ENCODE data around the gene IRF8.

IRF8 gene

DNA sequence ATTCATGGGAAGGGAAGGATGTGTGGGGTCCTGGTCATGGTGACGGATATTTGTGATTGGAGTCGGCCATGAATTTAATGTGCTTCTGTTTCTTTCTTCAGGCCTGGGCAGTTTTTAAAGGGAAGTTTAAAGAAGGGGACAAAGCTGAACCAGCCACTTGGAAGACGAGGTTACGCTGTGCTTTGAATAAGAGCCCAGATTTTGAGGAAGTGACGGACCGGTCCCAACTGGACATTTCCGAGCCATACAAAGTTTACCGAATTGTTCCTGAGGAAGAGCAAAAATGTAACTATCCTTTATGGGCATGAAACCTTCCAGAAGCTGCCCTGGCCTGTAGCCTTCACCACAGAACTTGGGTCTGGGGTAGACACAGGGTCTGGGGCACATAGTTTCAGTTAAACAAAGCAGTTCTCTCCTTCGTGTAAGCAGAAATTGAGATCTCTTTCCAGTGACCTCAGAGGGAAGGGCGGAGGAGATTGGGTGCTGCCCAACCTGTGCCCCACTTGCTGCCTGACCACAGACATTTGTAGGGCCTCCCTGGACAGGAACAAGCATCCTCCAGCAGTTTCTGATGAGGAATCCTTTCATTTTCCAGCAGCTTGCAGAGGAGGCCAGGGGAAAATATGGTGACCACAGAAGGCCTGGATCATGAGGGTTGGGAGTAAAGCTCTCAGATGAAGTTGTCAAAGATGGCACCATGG, 10.1 kb downstream of the IRF8 start:
- DNase-seq (ENCODE audit: low read depth, low spot score) = no peak

DNA sequence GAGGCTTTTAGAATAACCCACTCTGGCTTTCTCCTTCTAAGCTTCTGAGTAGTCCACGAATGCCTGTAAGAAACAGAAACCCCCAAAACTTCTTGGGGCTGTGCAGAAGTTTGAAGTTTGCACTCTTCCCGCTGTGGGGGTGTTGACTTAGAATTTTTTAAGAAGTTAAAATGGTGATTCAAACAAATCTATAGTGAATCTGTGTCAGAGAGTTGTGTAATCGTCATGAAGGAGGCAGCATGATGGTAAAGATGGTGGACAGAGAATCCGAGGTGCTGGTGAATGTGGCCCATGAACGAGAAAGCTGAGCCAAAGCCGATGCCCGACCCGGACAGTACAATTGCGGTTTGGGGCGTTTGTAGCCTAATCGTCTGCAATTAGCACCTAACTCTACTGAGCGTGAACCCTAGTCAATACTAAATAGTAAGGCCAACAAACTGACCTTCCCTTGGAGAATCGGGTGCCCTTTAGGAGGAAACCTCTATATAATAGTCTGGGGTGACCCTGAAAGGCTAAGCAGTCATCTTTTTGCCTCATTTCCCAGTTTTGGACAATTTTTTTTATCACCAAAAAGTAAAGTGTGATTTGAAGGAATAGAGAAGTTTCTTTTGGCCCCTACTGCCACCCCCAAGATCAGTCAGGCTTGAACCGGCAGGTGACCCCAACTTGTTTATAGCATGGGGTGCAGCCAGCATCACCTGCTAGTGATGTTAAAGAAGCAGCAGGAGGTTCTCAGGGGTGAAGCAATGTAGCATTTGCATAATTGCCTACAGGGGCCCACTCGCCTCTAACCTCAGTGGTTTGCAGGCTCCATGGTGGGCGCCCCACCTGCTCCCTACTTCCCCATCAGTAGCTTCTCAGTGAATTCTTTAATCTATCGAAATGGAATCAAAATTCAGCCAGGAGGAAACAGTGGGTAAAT, 11.2 kb downstream of the IRF8 start:
- no peak overlapping the region for H3K4me3 ChIP-seq (ENCODE audit: low read length)
- no peak for DNase-seq (ENCODE audit: low read depth, low spot score)

More for the DNA sequence above, 10.1 kb downstream of the IRF8 start:
- H3K4me3 ChIP-seq (ENCODE audit: low read length) = no peak overlapping the region

DNA sequence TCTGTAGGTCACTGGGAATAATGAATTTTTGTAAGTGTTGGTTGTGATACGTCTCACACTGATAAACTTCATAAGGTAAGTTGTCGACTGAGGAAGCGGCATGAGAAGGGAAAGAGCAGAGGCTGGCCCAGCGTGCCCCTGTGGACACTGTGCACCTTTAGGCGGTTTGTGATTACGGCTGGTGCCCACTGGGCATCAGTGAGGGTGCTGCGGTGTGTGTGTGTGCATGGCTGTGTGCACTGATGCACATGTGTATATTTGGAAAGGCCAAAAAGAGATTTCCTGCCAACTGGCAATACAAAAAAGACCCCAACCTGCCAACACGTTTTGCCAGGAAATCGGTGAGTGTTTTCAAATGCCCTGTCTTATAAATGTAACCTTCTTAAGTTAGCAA, 11.9 kb downstream of the IRF8 start:
- no peak for DNase-seq (ENCODE audit: low read depth, low spot score)
- H3K4me3 ChIP-seq (ENCODE audit: low read length) = no peak overlapping the region

DNA sequence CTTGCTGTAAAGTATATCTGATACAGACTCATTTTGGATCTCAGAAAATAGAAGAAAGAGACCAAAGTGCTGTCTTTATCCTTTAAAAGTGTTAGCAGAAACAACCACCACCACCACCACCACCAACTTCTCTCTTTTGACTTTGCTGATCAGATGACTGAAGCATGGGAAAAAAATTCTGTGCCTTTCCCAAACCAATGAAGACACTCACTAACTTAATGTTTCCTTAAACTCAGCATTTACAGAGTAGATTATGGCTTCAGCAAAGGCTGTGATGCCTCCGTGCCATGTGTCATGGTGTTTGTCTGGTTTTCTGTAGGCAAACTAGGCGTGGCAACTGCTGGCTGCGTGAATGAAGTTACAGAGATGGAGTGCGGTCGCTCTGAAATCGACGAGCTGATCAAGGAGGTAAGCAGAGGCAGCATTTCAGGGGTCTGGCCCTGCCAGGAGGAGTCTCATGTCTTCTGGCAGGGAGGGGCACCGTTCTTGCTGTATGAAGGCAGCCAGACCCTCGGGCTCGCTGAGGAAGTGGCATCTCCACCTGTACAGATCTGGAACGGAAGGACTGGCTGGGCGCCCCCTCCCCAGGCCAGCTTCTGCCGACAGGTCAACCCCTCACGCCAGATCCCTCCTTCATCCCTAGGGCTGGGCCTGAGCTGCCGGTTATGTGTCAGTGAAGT, 12.4 kb downstream of the IRF8 start:
- no peak overlapping the region for H3K4me3 ChIP-seq (ENCODE audit: low read length)

DNA sequence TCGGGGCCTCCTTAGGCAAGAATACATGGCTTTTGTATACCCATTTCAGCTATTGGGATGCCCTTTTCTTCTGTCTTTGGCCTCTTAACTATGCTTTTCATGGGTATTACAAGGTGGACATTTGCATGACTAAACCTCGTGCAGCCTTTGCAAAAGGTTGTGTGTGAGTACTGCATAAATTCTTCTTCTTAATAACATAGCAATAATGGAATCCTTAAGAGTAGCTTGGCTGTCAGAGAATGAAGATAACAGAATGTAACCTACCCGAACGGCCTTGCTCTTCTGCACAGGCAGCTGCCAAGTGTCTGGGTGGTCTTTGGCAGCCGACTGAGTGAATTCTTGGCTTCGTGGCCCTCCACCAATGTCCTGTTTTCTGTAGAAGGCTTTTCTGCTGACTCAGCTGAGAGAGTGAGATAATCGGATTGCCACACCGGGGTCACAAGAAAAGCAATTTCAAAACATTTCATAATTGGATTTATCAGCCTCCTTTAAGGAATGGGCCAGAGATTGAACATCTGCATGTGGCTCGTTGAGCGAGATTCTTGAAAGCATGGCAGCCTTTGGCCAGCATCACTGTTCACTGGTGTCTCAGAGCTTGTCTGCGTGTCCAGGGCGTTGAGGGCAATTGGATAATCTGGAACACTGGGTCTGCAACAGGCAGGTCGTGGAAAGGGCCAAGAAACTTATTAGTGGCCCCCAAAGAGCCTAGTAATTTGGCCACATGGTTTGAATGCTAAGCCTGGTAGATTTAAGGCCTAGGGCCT, 13.4 kb downstream of the IRF8 start:
- H3K4me3 ChIP-seq (ENCODE audit: low read length) = no peak overlapping the region
- no peak for DNase-seq (ENCODE audit: low read depth, low spot score)

More for the DNA sequence above, 12.4 kb downstream of the IRF8 start:
- DNase-seq (ENCODE audit: low read depth, low spot score) = no peak

DNA sequence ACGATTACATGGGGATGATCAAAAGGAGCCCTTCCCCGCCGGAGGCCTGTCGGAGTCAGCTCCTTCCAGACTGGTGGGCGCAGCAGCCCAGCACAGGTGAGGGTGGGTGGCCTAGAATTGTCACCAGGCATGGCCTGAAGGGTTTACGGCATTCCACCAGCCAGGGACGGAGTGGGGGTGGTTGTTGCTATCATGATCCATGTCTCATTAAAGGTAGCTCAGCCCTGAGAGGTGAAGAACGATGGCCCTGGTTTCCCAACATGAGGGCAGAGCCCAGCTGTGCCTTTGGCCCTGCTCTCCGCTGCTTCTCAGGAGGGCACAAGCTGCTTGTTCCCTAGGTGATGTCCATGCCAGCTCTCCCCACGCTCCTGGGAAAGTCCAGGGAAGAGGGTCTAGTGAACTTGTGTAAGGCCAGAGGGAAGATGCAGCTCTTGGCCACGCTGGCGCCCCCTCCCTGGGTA, 14.2 kb downstream of the IRF8 start:
- no peak for DNase-seq (ENCODE audit: low read depth, low spot score)

DNA sequence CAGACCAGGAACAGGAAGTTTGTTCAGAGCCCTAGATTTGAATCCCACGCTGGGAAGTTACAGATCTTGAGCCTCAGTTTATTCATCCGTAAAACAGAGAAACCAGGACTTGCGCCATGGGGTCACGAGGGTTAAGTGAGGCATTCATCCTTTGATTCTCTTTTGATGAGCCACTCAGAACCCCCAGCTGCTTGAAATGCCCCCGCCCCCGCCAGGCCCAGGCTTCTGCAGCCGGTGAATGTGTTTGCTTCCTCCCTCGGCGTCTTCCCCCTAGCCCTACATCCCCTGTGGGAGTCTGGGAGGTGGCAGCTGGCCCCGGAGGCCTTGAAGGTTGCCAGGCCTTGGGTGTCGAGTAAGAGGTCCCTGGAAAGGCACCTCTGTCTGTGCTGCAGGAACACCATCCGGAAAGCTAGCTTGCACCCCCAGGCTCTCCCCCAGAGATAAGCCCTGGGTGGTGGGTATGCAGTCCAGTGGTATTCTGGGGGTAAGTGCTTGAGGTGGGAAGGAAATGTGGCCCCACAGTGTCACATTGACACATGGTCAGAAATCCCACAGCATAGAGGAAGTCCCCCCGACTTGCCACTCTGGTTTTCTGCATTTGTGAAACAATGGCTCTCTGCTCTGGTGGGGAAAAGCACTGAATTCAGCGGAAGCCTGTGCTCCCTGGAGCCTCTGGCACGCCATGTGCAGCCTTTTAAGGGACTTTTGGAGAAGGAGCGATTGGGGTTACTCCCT, 14.9 kb downstream of the IRF8 start:
- DNase-seq (ENCODE audit: low read depth, low spot score) = no peak
- no peak overlapping the region for H3K4me3 ChIP-seq (ENCODE audit: low read length)

More for the DNA sequence above, 14.2 kb downstream of the IRF8 start:
- no peak overlapping the region for H3K4me3 ChIP-seq (ENCODE audit: low read length)

DNA sequence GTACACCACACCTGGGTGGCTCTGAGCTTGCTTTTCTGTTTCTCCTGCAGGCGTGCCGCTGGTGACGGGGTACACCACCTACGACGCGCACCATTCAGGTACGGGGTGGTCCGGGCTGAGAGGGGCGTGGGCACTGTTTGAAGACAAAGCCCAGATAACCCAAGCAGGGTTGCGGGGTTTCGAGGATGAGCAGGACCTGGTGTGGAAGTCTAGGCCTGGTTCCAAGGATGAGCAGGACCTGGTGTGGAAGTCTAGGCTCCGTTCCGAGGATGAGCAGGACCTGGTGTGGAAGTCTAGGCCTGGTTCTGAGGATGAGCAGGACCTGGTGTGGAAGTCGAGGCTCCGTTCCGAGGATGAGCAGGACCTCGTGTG, 15.4 kb downstream of the IRF8 start:
- DNase-seq (ENCODE audit: low read depth, low spot score) = no peak
- H3K4me3 ChIP-seq (ENCODE audit: low read length) = no peak overlapping the region

DNA sequence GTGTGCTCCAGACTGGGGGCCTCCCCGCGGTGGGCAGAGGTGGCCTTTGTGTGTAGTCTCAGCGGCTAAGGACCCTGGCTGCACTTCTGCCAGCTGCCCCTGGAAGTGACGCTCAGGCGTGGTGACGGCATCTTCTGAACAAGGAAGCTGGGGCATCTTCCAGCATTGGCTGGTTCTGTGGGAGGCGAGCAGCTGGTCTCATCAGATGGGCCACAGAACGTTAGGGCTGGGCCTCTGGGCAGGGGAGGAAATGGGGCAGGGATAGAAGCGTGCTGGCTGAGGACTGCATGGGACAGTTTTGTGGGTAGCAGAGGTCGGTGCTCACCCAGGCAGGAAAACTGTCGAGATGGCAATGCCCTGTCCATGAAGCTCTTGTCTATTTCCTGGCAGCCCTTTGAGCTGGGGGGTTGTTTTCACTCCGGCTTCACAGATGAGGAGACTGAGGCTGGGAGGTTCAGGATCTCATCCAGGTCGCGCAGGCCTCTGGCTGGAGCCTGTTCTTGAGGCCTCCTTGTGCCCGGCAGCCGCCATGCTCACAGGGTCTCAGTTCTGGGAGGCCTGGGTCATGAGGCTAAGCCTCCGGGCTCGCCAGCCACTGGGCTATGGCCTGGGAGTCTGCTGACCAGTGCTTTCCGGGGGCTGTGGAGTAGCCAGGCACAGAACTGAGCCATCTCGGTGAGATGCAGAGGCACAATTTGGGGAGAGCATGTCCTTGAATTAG, 16.3 kb downstream of the IRF8 start:
- no peak for DNase-seq (ENCODE audit: low read depth, low spot score)
- no peak overlapping the region for H3K4me3 ChIP-seq (ENCODE audit: low read length)

DNA sequence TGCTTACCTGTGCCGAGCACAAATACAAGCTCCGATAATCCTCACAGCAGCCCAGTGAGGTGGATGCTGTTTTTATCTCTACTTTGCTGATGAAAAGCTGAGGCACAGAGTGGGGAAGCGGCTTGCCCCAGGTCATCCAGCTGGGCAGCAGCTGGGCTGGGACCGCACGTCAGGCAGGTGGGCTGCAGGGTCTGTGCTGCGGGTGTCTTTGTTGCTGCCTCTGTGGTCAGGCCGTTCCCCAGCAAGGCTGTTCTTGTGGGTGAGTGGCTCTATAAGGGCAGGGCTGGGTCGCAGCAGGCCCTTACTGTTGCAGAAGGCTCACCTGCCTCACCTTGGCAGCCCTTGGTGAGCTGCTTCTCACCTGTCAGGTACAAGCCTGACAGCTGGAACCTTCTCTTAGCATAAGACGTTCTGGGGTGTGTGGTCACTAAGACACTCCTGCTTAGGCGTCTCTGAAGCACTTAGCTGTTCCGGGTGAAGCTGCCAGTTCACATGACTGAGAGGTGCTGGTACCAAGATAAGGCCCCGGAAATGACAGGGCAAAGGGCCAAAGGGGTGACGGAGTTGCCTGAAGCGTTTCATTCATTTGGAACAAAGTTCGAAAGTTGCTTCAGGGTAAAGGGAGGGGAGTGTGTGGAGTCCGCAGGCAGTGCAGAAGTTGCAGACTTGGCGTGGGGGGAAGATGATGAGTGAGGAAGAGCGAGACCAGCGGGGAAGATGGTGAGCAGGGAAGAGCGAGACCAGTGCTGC, 17.4 kb downstream of the IRF8 start:
- DNase-seq (ENCODE audit: low read depth, low spot score) = no peak
- H3K4me3 ChIP-seq (ENCODE audit: low read length) = no peak overlapping the region

DNA sequence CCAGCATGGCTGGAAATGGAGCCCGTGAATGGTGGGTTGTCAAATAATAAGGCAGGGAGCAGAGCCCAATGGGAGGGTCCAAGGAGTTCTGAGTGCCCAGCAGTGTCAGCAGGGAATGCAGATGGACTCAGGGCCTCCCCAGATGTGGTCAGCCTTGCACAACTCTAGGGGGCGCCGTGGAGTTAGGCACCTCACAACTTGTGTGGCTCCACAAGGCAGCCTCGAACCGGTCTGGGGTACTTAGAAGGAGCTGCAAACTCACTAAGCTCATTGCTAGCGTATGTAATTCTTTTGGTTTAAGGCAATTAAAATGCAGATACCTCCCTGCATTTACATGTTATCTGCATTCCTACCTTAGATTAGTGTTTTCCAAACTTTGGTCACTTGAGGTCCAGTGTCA, 18.1 kb downstream of the IRF8 start:
- DNase-seq (ENCODE audit: low read depth, low spot score) = no peak
- no peak overlapping the region for H3K4me3 ChIP-seq (ENCODE audit: low read length)

DNA sequence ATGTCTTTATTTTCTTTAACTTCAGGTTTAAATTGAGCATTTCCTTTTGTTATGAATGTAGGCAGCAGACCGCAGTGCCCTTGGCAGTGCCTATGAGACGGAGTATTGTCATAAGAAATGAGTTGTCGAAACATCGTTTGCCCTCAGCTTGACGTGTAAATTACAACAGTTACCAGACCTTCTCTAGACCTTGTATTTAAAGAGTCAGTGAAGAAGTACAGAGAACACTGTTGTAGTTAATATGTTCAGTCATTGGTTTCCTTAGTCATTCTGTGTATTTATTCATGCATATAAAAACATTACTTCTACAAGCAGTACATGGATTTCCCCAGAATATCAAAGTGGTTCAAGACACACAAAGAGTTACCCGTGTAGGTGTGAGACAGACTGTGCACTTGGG, 19.0 kb downstream of the IRF8 start:
- no peak for DNase-seq (ENCODE audit: low read depth, low spot score)

DNA sequence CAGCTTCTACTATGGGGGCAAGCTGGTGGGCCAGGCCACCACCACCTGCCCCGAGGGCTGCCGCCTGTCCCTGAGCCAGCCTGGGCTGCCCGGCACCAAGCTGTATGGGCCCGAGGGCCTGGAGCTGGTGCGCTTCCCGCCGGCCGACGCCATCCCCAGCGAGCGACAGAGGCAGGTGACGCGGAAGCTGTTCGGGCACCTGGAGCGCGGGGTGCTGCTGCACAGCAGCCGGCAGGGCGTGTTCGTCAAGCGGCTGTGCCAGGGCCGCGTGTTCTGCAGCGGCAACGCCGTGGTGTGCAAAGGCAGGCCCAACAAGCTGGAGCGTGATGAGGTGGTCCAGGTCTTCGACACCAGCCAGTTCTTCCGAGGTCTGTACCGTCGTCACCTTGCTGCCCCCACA, 19.5 kb downstream of the IRF8 start:
- no peak for DNase-seq (ENCODE audit: low read depth, low spot score)
- H3K4me3 ChIP-seq (ENCODE audit: low read length) = no peak overlapping the region

More for the DNA sequence above, 19.0 kb downstream of the IRF8 start:
- no peak overlapping the region for H3K4me3 ChIP-seq (ENCODE audit: low read length)

DNA sequence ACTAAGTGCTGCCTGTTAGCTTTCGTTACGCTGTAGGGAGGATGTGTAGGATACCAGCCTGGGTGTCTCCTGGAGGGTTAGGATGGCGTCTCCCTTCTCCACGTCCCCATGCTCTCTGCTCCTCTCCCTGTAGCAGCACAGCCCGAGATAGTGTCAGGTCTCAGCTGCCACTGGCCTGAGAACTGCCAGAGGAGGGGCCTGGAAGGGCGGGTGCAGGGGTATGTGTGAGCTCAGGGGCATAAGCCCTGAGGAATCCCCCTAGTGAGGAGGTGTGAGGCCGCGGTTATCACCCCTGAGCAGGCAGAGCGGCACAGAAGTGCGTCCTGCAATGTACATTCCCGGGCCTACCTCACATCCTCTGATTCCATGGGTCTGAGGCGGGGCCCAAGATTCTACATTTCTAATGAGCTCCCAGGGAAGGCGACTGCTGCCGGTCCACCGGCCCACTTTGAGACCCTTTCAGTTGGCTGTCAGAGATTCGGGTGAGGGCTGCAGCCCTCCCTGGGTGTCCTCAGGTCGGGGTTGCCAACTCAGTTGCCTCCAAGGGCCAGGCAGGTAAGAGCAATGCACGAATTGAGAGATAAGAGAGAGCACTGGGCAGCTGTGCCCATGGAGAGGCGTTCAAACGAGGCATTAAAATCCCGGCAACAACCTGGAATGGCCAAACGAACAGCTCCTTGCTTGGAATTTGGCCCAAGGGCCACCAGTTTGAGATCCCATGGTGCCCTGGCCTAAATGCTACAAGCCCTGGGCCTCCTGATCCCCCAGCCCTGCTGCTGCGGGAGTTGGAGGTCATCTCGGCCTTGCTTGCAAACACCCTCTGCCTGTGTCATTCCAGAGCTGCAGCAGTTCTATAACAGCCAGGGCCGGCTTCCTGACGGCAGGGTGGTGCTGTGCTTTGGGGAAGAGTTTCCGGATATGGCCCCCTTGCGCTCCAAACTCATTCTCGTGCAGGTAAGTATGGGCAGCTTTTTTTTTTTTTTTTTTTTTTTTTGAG, 20.6 kb downstream of the IRF8 start:
- no peak overlapping the region for H3K4me3 ChIP-seq (ENCODE audit: low read length)
- no peak for DNase-seq (ENCODE audit: low read depth, low spot score)

DNA sequence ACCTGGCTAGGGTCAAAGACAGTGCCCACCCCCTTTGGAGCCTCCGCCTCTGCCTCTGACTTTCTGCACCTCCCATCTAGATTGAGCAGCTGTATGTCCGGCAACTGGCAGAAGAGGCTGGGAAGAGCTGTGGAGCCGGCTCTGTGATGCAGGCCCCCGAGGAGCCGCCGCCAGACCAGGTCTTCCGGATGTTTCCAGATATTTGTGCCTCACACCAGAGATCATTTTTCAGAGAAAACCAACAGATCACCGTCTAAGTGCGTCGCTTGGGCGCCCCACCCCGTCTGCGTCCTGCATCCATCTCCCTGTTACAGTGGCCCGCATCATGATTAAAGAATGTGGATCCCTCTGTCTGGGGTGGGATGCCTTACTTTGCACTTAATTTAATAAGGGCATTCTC, 22.1 kb downstream of the IRF8 start:
- no peak for DNase-seq (ENCODE audit: low read depth, low spot score)
- H3K4me3 ChIP-seq (ENCODE audit: low read length) = no peak overlapping the region
